Neuronal stem cell (in vitro differentiated cells): ENCODE data around the gene GASK1B. TPM values are rescaled to one million over a fixed set of nuclear protein-coding genes. Genes with fewer than 3 reads are reported as not detected.
A peak's percentile ranks its signal among the peaks of the same experiment; 100 is the strongest.

Experiments used
- DNase-seq: peaks from one replicate; pipeline ENCODE4 v3.0.0-alpha.2; 2013; ENCODE audit warnings: low spot score
- H2AFZ ChIP-seq: one replicate; pipeline ENCODE4 v1.6.1; 2013; ENCODE audit warnings: mild to moderate bottlenecking, low read length, inconsistent platforms
- H2AK5ac ChIP-seq: 2 replicates; pipeline ENCODE4 v1.6.1; 2013; ENCODE audit warnings: low read depth, mild to moderate bottlenecking, inconsistent platforms, low read length, moderate library complexity, mixed read lengths
- H2BK120ac ChIP-seq: 2 replicates; pipeline ENCODE4 v1.6.1; 2013; ENCODE audit warnings: low read depth, mild to moderate bottlenecking, inconsistent platforms, low read length, moderate library complexity, mixed read lengths
- H2BK12ac ChIP-seq: one replicate; pipeline ENCODE4 v1.6.1; 2013; ENCODE audit warnings: low read length, inconsistent platforms
- H2BK15ac ChIP-seq: 2 replicates; pipeline ENCODE4 v1.6.1; 2013; ENCODE audit warnings: mild to moderate bottlenecking, low read length, inconsistent platforms, mixed read lengths
- H2BK5ac ChIP-seq: one replicate; pipeline ENCODE4 v1.6.1; 2013; ENCODE audit warnings: inconsistent platforms, mild to moderate bottlenecking, low read length, moderate library complexity
- H3K14ac ChIP-seq: one replicate; pipeline ENCODE4 v1.6.1; 2013; ENCODE audit warnings: low read length, inconsistent platforms
- H3K18ac ChIP-seq: 2 replicates; pipeline ENCODE4 v1.6.1; 2013; ENCODE audit warnings: low read length, inconsistent platforms
- H3K23ac ChIP-seq: 2 replicates; pipeline ENCODE4 v1.6.1; 2013; ENCODE audit warnings: low read depth, mild to moderate bottlenecking, mixed read lengths, low read length, inconsistent platforms; ENCODE audit not compliant: poor library complexity
- H3K27ac ChIP-seq: replicated peaks from 3 replicates; pipeline ENCODE4 v1.5.1; 2013; ENCODE audit warnings: low read length, inconsistent platforms
- H3K27me3 ChIP-seq, 3 experiments: 2 replicates each; pipeline ENCODE4 v1.6.1; 2013; ENCODE audit warnings: low read length in 3 of 3, mild to moderate bottlenecking in 2 of 3, inconsistent platforms in 1 of 3, low read depth in 1 of 3, mixed read lengths in 1 of 3, moderate library complexity in 1 of 3; ENCODE audit not compliant: control insufficient read depth in 3 of 3, insufficient read depth in 3 of 3
- H3K36me3 ChIP-seq, 2 donors: replicated peaks in 1 of 2; 2 replicates each; pipeline ENCODE4 v1.6.1; 2013; ENCODE audit warnings: low read length in 2 of 2; ENCODE audit not compliant: control insufficient read depth in 2 of 2, insufficient read depth in 2 of 2
- H3K4ac ChIP-seq: 2 replicates; pipeline ENCODE4 v1.6.1; 2013; ENCODE audit warnings: inconsistent platforms, mild to moderate bottlenecking, low read length, moderate library complexity
- H3K4me1 ChIP-seq, 2 donors: 1 replicate in 1 of 2; 2 replicates in 1 of 2; pipeline ENCODE4 v1.6.1; 2013; ENCODE audit warnings: low read length in 2 of 2, low read depth in 1 of 2; ENCODE audit not compliant: control insufficient read depth in 2 of 2, insufficient read depth in 1 of 2
- H3K4me2 ChIP-seq: one replicate; pipeline ENCODE4 v1.6.1; 2013; ENCODE audit warnings: mild to moderate bottlenecking, low read length, inconsistent platforms; ENCODE audit not compliant: insufficient read depth, poor library complexity, severe bottlenecking
- H3K4me3 ChIP-seq, 2 donors: 2 replicates each; pipeline ENCODE4 v1.5.1; 2013; ENCODE audit warnings: low read length in 2 of 2, mild to moderate bottlenecking in 2 of 2, inconsistent platforms in 1 of 2, moderate library complexity in 1 of 2
- H3K79me1 ChIP-seq: one replicate; pipeline ENCODE4 v1.6.1; 2013; ENCODE audit warnings: low read depth, mild to moderate bottlenecking, inconsistent platforms, low read length, moderate library complexity
- H3K9ac ChIP-seq: one replicate; pipeline ENCODE4 v1.6.1; 2013; ENCODE audit warnings: mild to moderate bottlenecking, low read depth, low read length, inconsistent platforms; ENCODE audit not compliant: poor library complexity
- H3K9me3 ChIP-seq, 2 donors: replicated peaks in 1 of 2; 2 replicates each; pipeline versions ENCODE3 to v1.6.1; 2013; ENCODE audit warnings: low read length in 2 of 2, mild to moderate bottlenecking in 2 of 2, inconsistent platforms in 1 of 2, low read depth in 1 of 2, mixed read lengths in 1 of 2, moderate library complexity in 1 of 2; ENCODE audit not compliant: control insufficient read depth in 2 of 2, insufficient read depth in 1 of 2
- H4K8ac ChIP-seq: one replicate; pipeline ENCODE4 v1.6.1; 2013; ENCODE audit warnings: low read depth, mild to moderate bottlenecking, inconsistent platforms, low read length, moderate library complexity
- H4K91ac ChIP-seq: one replicate; pipeline ENCODE4 v1.6.1; 2013; ENCODE audit warnings: low read length, low read depth, mild to moderate bottlenecking, inconsistent platforms; ENCODE audit not compliant: poor library complexity
- WGBS, 2 donors: extraction: QIAGEN DNeasy Blood & Tissue Kit; methylation state at CpG; one replicate each; pipeline ENCODE4 v1.1.7; 2013; ENCODE audit warnings: missing lambda C conversion rate in 2 of 2, mixed read lengths in 1 of 2; ENCODE audit not compliant: insufficient read length in 2 of 2, insufficient replicate concordance in 1 of 2; ENCODE audit errors: extremely low coverage in 2 of 2; 5-methylcytosine and 5-hydroxymethylcytosine counted together
- polyA plus RNA-seq, 2 experiments: library from polyadenylated mRNA; stranded (reverse); fragments of 200-250 nt; gene quantifications; one replicate each; pipeline ENCODE4 v1.2.3, GENCODE V29; 2013

Gene GASK1B
- 0.03 TPM for polyA plus RNA-seq (2013, experiment 1 of 2)
- 0.01 TPM for polyA plus RNA-seq (2013, experiment 2 of 2)

DNA sequence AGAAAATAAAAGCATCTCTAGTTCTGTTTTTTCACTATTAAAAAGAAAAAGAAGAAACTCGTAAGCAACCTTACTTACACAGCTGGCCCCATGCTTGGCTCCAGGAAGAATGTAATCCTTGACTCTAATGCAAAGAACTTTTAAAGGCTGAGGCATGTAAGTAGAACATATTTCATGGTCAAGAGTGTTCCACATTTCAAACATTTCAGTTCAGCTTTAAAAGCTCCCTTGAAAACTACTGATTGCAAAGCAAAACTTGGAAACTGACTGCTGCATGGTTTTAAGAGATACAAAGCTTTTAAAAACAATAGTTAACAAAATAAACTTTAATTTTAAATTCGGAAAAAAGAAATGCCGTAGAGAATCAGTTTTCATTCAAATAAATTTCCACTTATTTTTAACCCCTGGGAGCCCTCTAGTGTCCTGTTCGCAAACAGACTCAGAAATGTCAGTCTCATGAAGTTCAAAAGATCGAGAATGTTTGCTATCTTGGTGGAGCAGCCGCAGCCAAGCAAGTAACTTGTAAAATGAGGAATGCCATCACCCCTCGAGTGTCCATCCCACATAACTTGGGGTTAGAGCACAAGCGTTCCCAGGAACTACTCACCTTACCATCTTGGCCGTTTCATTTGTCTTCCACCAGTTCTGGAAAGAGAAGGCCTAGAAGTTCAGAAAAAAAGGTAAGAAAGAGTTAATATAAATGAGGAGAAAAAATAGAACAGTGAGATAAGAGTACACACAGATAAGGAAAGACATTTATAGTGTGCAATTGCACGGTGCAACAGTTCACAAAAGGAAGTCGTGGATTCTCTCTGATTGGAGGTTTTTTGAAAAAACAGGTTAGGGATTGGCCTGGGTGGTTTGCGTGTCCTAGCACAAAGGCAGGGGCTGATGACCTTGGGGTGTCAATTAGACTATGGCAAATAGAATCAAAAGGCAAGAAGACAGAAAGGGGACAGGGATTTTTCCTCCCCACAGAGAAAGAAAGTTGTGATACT is at the start of gene GASK1B:
TSS of gene GASK1B (minus strand) at position 765 of the 998 bp plus-strand sequence. CDS start 1,650 bp downstream, outside the sequence.
- H3K79me1 ChIP-seq, result no peaks in the 10 kb centered on the region
- no peak within 1 kb of the TSS for H3K4me2 ChIP-seq
- no peak within 1 kb of the TSS for H2AK5ac ChIP-seq
- no peak within 1 kb of the TSS for H3K18ac ChIP-seq
- no peak within 1 kb of the TSS for H4K8ac ChIP-seq
- no peaks in the 10 kb centered on the region for H3K36me3 ChIP-seq
- H2BK12ac ChIP-seq, result no peak within 1 kb of the TSS
- no peak within 1 kb of the TSS for H2BK120ac ChIP-seq
- H2AFZ ChIP-seq, result peak within 1 kb of the TSS; percentile 88
- no peaks in the 10 kb centered on the region for H3K9me3 ChIP-seq
- no peak within 1 kb of the TSS for H3K4ac ChIP-seq
- no peak within 1 kb of the TSS for H3K23ac ChIP-seq
- H2BK15ac ChIP-seq, result no peak within 1 kb of the TSS
- peak; percentile 21 for DNase-seq
- no CpG with 5 or more reads among the region's 12 CpGs for WGBS, 2 donors
- no peak within 1 kb of the TSS for H2BK5ac ChIP-seq
- H3K14ac ChIP-seq, result no peak within 1 kb of the TSS
- H3K9ac ChIP-seq, result no peak within 1 kb of the TSS
- H3K4me1 ChIP-seq, result peaks cover 0 to 4% of the 10 kb centered on the region in 2 donors
- peak within 1 kb of the TSS in 1 of 2 donors; percentile 32 for H3K4me3 ChIP-seq
- no peak within 1 kb of the TSS for H3K27ac ChIP-seq
- no peaks in the 10 kb centered on the region for H3K27me3 ChIP-seq
- no peak within 1 kb of the TSS for H4K91ac ChIP-seq

DNA sequence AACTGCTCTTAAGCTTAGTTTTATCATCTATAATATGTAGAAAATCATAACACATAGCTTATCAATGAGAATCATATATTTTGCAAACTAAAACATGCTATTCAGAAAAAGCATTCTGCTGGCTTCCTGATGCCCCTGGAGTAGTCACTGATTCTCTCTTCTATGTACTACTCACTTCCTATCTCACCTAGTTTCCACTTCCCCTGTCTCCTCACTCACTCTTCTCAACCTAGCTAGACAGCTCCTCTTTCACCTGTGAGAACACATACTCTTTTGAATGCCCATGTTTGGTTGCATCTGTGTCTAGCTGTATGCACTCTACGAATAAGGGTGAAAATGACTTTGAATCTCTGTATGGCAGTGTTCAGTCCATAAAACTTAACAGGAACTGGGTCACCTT is 46.8 kb upstream of the GASK1B start:
- H3K4me1 ChIP-seq, result no peaks in the 10 kb centered on the region
- H2BK120ac ChIP-seq, result no peak overlapping the region
- no peaks in the 10 kb centered on the region for H3K27me3 ChIP-seq
- no peak overlapping the region for H3K4me2 ChIP-seq
- no peaks in the 10 kb centered on the region for H3K9me3 ChIP-seq
- H3K9ac ChIP-seq, result no peak overlapping the region
- H3K79me1 ChIP-seq, result no peaks in the 10 kb centered on the region
- H2AK5ac ChIP-seq, result no peak overlapping the region
- DNase-seq, result no peak
- H3K14ac ChIP-seq, result no peak overlapping the region
- no peak overlapping the region for H2AFZ ChIP-seq
- no peak overlapping the region for H3K4ac ChIP-seq
- no peak overlapping the region for H3K23ac ChIP-seq
- no peaks in the 10 kb centered on the region for H3K36me3 ChIP-seq
- H2BK5ac ChIP-seq, result no peak overlapping the region
- no peak overlapping the region for H4K8ac ChIP-seq
- no peak overlapping the region for H3K18ac ChIP-seq
- no peak overlapping the region for H2BK12ac ChIP-seq
- no peak overlapping the region for H3K4me3 ChIP-seq
- no peak overlapping the region for H3K27ac ChIP-seq
- WGBS, 2 donors, result no CpG with 5 or more reads among the region's 1 CpG
- no peak overlapping the region for H2BK15ac ChIP-seq
- H4K91ac ChIP-seq, result no peak overlapping the region

DNA sequence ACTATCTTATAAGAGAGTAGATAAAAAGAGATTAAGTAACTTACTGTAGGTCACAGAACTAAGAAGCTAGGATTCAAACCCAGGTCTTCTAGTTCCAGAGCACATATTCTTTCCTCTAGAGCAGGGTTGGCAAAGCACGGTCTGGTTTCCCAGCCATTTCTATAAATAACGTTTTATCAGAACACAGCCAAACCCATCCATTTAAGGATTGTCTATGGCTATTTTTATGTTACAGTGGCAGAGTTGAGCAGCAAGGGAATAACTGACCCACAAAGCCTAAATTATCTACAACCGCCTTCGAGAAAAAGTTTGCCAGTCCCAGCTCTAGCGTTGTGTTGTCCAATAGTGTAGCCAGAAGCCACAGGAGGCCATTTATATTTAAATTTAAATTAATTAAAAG is 44.9 kb upstream of the GASK1B start:
- no peaks in the 10 kb centered on the region for H3K79me1 ChIP-seq
- H3K36me3 ChIP-seq, result no peaks in the 10 kb centered on the region
- no peak for DNase-seq
- H3K4ac ChIP-seq, result no peak overlapping the region
- no peaks in the 10 kb centered on the region for H3K27me3 ChIP-seq
- no peak overlapping the region for H2BK120ac ChIP-seq
- no peak overlapping the region for H3K27ac ChIP-seq
- no peak overlapping the region for H2AFZ ChIP-seq
- H4K8ac ChIP-seq, result no peak overlapping the region
- H3K23ac ChIP-seq, result no peak overlapping the region
- no peak overlapping the region for H3K14ac ChIP-seq
- no peak overlapping the region for H3K18ac ChIP-seq
- no peak overlapping the region for H2BK15ac ChIP-seq
- H3K9ac ChIP-seq, result no peak overlapping the region
- peaks cover 0 to 3% of the 10 kb centered on the region in 2 donors for H3K4me1 ChIP-seq
- no peak overlapping the region for H2BK12ac ChIP-seq
- H3K4me3 ChIP-seq, result no peak overlapping the region
- H3K4me2 ChIP-seq, result no peak overlapping the region
- H3K9me3 ChIP-seq, result no peaks in the 10 kb centered on the region
- H2AK5ac ChIP-seq, result no peak overlapping the region
- no peak overlapping the region for H2BK5ac ChIP-seq
- WGBS, 2 donors, result no CpG with 5 or more reads among the region's 5 CpGs
- no peak overlapping the region for H4K91ac ChIP-seq

DNA sequence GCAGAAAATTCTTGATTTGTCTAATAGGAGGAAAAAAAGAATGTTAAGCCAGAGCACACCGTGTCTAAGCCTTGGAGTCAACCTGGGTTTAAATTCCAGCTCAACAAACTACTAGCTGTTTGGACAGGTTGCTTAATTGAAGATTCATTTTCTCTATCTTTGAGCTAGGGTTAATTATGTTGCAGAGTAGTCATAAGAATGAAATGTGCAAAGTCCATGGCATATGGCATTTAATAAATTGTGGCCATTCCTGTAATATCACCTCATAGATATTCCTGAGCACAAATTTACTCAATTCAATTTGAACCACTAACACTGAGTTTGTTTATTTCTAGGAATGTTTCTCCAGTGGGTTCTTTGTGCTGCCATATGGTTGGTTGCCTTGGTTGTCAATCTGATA is 42.0 kb upstream of the GASK1B start:
- WGBS, 2 donors, result no CpG with 5 or more reads among the region's 1 CpG
- H3K27ac ChIP-seq, result no peak overlapping the region
- H3K4me1 ChIP-seq, result peaks cover 3 to 6% of the 10 kb centered on the region in 2 donors
- H4K8ac ChIP-seq, result no peak overlapping the region
- H3K36me3 ChIP-seq, result no peaks in the 10 kb centered on the region
- H2BK5ac ChIP-seq, result no peak overlapping the region
- no peak overlapping the region for H3K9ac ChIP-seq
- DNase-seq, result no peak
- H3K23ac ChIP-seq, result no peak overlapping the region
- H3K27me3 ChIP-seq, result no peaks in the 10 kb centered on the region
- no peaks in the 10 kb centered on the region for H3K9me3 ChIP-seq
- no peak overlapping the region for H2BK120ac ChIP-seq
- H4K91ac ChIP-seq, result no peak overlapping the region
- no peak overlapping the region for H2BK15ac ChIP-seq
- no peak overlapping the region for H2AFZ ChIP-seq
- no peak overlapping the region for H3K14ac ChIP-seq
- no peak overlapping the region for H2AK5ac ChIP-seq
- H3K4ac ChIP-seq, result no peak overlapping the region
- H3K4me2 ChIP-seq, result no peak overlapping the region
- no peak overlapping the region for H3K18ac ChIP-seq
- H2BK12ac ChIP-seq, result no peak overlapping the region
- H3K4me3 ChIP-seq, result no peak overlapping the region
- no peaks in the 10 kb centered on the region for H3K79me1 ChIP-seq
